PC-3 (cell line): ENCODE data around the gene FPGS. TPM values are rescaled to one million over a fixed set of nuclear protein-coding genes. Genes with fewer than 3 reads are reported as not detected.

Experiments
- ATAC-seq: fragments of 200-7000 bp; cut with Tn5 transposase; 2 replicates; pipeline ENCODE4 v1.9.1; 2020; ENCODE audit warnings: mild to moderate bottlenecking, moderate library complexity
- BruUV-seq: library from RNA; stranded (reverse); fragments of 400-500 nt; replicated peaks from 2 replicates; lab custom pipeline; 2021; lab: Mats Ljungman, UMichigan
- CTCF ChIA-PET: fragments of 300-600 bp; sonication (Branson Sonifier 250); formaldehyde crosslinking; loops from one replicate; lab custom pipeline; 2022; ENCODE audit warnings: antibody characterized with exemption; lab: Charles Lee
- POLR2A ChIA-PET: fragments of 300-600 bp; sonication (Branson Sonifier 250); formaldehyde crosslinking; loops from one replicate; lab custom pipeline; 2022; ENCODE audit warnings: antibody characterized with exemption; ENCODE audit not compliant: unreplicated experiment; lab: Charles Lee
- DNase-seq: peaks from one replicate; pipeline ENCODE4 v3.0.0-alpha.2; 2015
- H2AFZ ChIP-seq: fragments of 300-600 bp; sonication (generic); 2 replicates; pipeline ENCODE4 v1.6.0; 2016; ENCODE audit warnings: antibody characterized with exemption, low read length
- H3F3A ChIP-seq: fragments of 300-600 bp; sonication (generic); one replicate; pipeline ENCODE4 v1.6.0; 2017; ENCODE audit warnings: antibody characterized with exemption, low read length, control low read depth, mild to moderate bottlenecking; ENCODE audit not compliant: unreplicated experiment
- H3K27ac ChIP-seq: fragments of 300-600 bp; sonication (generic); 2 replicates; pipeline ENCODE4 v1.5.1; 2016; ENCODE audit warnings: mild to moderate bottlenecking, low read length
- H3K27me3 ChIP-seq: fragments of 300-600 bp; sonication (generic); 2 replicates; pipeline ENCODE4 v1.6.1; 2016; ENCODE audit warnings: low read length, mixed read lengths
- H3K36me3 ChIP-seq: fragments of 300-600 bp; sonication (generic); 2 replicates; pipeline ENCODE4 v1.6.1; 2016; ENCODE audit warnings: low read depth, mixed run types, low read length, mixed read lengths
- H3K4me1 ChIP-seq: fragments of 300-600 bp; sonication (generic); 2 replicates; pipeline ENCODE4 v1.5.1; 2016; ENCODE audit warnings: low read length; ENCODE audit not compliant: insufficient read depth
- H3K4me2 ChIP-seq: fragments of 300-600 bp; sonication (generic); 2 replicates; pipeline ENCODE4 v1.6.0; 2016; ENCODE audit warnings: low read length
- H3K4me3 ChIP-seq: fragments of 300-600 bp; sonication (generic); 2 replicates; pipeline ENCODE4 v1.5.1; 2016; ENCODE audit warnings: mild to moderate bottlenecking, low read length, mixed read lengths
- H3K79me2 ChIP-seq: fragments of 300-600 bp; sonication (generic); 2 replicates; pipeline ENCODE4 v1.6.1; 2017; ENCODE audit warnings: low read length, mixed read lengths
- H3K9ac ChIP-seq: fragments of 300-600 bp; sonication (generic); 2 replicates; pipeline ENCODE4 v1.6.0; 2016; ENCODE audit warnings: mild to moderate bottlenecking, low read length
- H3K9me2 ChIP-seq: fragments of 300-600 bp; sonication (generic); replicated peaks from 2 replicates; pipeline ENCODE4 v1.6.1; 2016; ENCODE audit warnings: mixed run types, low read length, mixed read lengths
- H3K9me3 ChIP-seq: fragments of 300-600 bp; sonication (generic); 2 replicates; pipeline ENCODE4 v1.6.1; 2016; ENCODE audit warnings: low read length, mixed read lengths
- H4K20me1 ChIP-seq: fragments of 300-600 bp; sonication (generic); 2 replicates; pipeline ENCODE4 v1.6.1; 2016; ENCODE audit warnings: low read length, mixed read lengths
- CTCF ChIP-seq: fragments of 300-600 bp; sonication (generic); conservative IDR thresholded peaks from 2 replicates; pipeline ENCODE4 v1.5.1; 2017; ENCODE audit warnings: antibody characterized with exemption, low read depth, mild to moderate bottlenecking, low read length
- EZH2 ChIP-seq: fragments of 300-600 bp; sonication (generic); IDR thresholded peaks from one replicate; pipeline ENCODE4 v1.6.1; 2017; ENCODE audit warnings: antibody characterized with exemption, mild to moderate bottlenecking, low read length; ENCODE audit not compliant: unreplicated experiment
- EZH2phosphoT487 ChIP-seq: fragments of 300-600 bp; sonication (generic); IDR thresholded peaks from 2 replicates; pipeline ENCODE4 v1.6.1; 2018; ENCODE audit warnings: mild to moderate bottlenecking, antibody characterized with exemption, low read length, borderline replicate concordance
- intact Hi-C: fragments of 100-400 bp; cut with micrococcal nuclease; formaldehyde crosslinking; loops from 2 replicates; pipeline ENCODE4 v1.9.0; 2023
- total RNA-seq: library from RNA; depleted of rRNA; stranded (reverse); fragments of >200 nt; gene quantifications from 2 replicates; pipeline ENCODE4 v1.2.3, GENCODE V29; 2014

FPGS gene
- total RNA-seq, 1 experiment from 2014 or later: 78.5 TPM

GRCh38 chr9:127762111-127762676 is 40.5 kb upstream of the FPGS start:
- ChIA-PET POLR2A (no interaction called here), CTCF (no interaction called here)
- intact Hi-C loops: no loop called here
- DNase-seq (no peak), ATAC-seq (no peak)
- no peaks in the 10 kb centered on the region for H3K27me3 ChIP-seq
- no peaks in the 10 kb centered on the region for H3K36me3 ChIP-seq
- no peaks in the 10 kb centered on the region for H4K20me1 ChIP-seq
- H3K9me3 ChIP-seq: no peaks in the 10 kb centered on the region
- TF ChIP-seq EZH2: no peak
- no peak for TF ChIP-seq CTCF
- TF ChIP-seq EZH2phosphoT487: no peak
- no peak overlapping the region for H3K4me2 ChIP-seq
- no peak overlapping the region for H3K27ac ChIP-seq
- H3K9me2 ChIP-seq: no peaks in the 10 kb centered on the region
- no peaks in the 10 kb centered on the region for H3K79me2 ChIP-seq
- BruUV-seq: no TSS peak
- H3K9ac ChIP-seq: no peak overlapping the region
- H3F3A ChIP-seq: no peaks in the 10 kb centered on the region
- no peaks in the 10 kb centered on the region for H3K4me1 ChIP-seq
- no peak overlapping the region for H3K4me3 ChIP-seq
- H2AFZ ChIP-seq: no peak overlapping the region

- Histone ChIP-seq H3K36me3 (no peaks in the 10 kb centered on the region), H3K4me2 (no peak overlapping the region), H4K20me1 (no peaks in the 10 kb centered on the region), H3K9ac (no peak overlapping the region), H3K9me3 (no peaks in the 10 kb centered on the region), H3K27me3 (no peaks in the 10 kb centered on the region), H3K4me1 (no peaks in the 10 kb centered on the region), H3K4me3 (no peak overlapping the region), H3F3A (no peaks in the 10 kb centered on the region), H3K27ac (no peak overlapping the region), H3K9me2 (no peaks in the 10 kb centered on the region), H2AFZ (no peak overlapping the region), H3K79me2 (no peaks in the 10 kb centered on the region)
- no peak for DNase-seq
- TF ChIP-seq EZH2 (no peak), EZH2phosphoT487 (no peak), CTCF (peak; percentile 27; the same call in 1 of the 2 replicates)
- CTCF ChIA-PET: interaction anchor here (0.6 kb wide), 1 partner anchor 327 kb away, joined by 3 read pairs; no protein-coding TSS in a partner anchor
- no TSS peak for BruUV-seq
- intact Hi-C loops: no loop called here
- ATAC-seq: no peak
- POLR2A ChIA-PET: no interaction called here
These were observed 38.7 kb upstream of the FPGS start for GRCh38 chr9:127763918-127764384.

DNA sequence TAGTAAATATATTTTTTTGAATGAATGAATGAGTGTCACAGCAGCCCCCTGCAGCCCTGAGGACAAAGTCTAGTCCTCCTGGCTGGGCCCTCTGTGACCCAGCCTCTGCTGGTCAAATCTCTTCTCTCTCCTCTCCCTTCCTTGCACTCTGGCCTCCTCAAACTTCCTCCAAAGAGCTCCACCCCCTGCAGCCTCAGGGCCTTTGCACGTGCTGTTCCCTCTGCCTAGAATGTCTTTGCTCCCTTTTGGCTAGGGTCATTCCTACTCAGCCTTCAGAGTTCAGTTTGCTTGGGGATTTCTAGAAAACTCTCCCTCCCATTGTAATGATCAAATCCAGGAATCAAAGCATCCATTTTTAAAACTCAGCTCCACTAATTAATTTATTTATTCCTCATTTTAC is 37.3 kb upstream of the FPGS start:
- DNase-seq (no peak), ATAC-seq (no peak)
- no peaks in the 10 kb centered on the region for H3K4me1 ChIP-seq
- POLR2A ChIA-PET: no interaction called here
- no peak for TF ChIP-seq CTCF
- no peak for TF ChIP-seq EZH2phosphoT487
- no peak for TF ChIP-seq EZH2
- no peak overlapping the region for H2AFZ ChIP-seq
- no peaks in the 10 kb centered on the region for H3K27me3 ChIP-seq
- H3K9ac ChIP-seq: no peak overlapping the region
- no peaks in the 10 kb centered on the region for H4K20me1 ChIP-seq
- CTCF ChIA-PET: no interaction called here
- H3K9me3 ChIP-seq: no peaks in the 10 kb centered on the region
- H3K27ac ChIP-seq: no peak overlapping the region
- no peaks in the 10 kb centered on the region for H3K79me2 ChIP-seq
- no peaks in the 10 kb centered on the region for H3F3A ChIP-seq
- H3K9me2 ChIP-seq: no peaks in the 10 kb centered on the region
- no peak overlapping the region for H3K4me3 ChIP-seq
- no peaks in the 10 kb centered on the region for H3K36me3 ChIP-seq
- intact Hi-C loops: no loop called here
- BruUV-seq: no TSS peak
- no peak overlapping the region for H3K4me2 ChIP-seq
